GM12874 (cell line): ENCODE measurements around the gene LTBP4.

ENCODE experiments used
- CTCF ChIP-seq: IDR thresholded peaks from 2 replicates; pipeline ENCODE4 v1.5.1; 2011; ENCODE audit warnings: low read depth, mild to moderate bottlenecking, control low read depth, low read length, moderate library complexity; ENCODE audit not compliant: insufficient read depth

The LTBP4 gene

GRCh38 chr19:40666803-40667438, 65.8 kb downstream of the LTBP4 start:
- TF ChIP-seq CTCF: no peak

GRCh38 chr19:40667602-40668001, 66.4 kb downstream of the LTBP4 start:
- no peak for TF ChIP-seq CTCF

GRCh38 chr19:40668991-40669614, 67.9 kb downstream of the LTBP4 start:
- no peak for TF ChIP-seq CTCF

- TF ChIP-seq CTCF: no peak
These were observed 70.2 kb downstream of the LTBP4 start for GRCh38 chr19:40671404-40671803.

- no peak for TF ChIP-seq CTCF
These were observed 70.9 kb downstream of the LTBP4 start for GRCh38 chr19:40672038-40672437.

GRCh38 chr19:40672573-40673299, 71.6 kb downstream of the LTBP4 start:
- no peak for TF ChIP-seq CTCF

GRCh38 chr19:40673397-40673796, 72.2 kb downstream of the LTBP4 start:
- TF ChIP-seq CTCF: no peak
